Thyroid gland (tissue), 4 donors: ENCODE data around the gene HMOX1.

Source experiments
- POLR2A ChIP-seq, 2 donors: fragments of 450-650 bp; IDR thresholded peaks; one replicate each; pipeline ENCODE4 v1.6.1; 2017; ENCODE audit warnings: antibody characterized with exemption in 2 of 2, mild to moderate bottlenecking in 2 of 2, moderate library complexity in 1 of 2
- TF ChIP-seq, protein P1 (sequence below), 6 experiments: fragments of 200-600 bp in 3 of 6; fragments of 450-650 bp in 3 of 6; sonication (generic) in 3 of 6; IDR thresholded peaks; one replicate each; pipeline ENCODE4 v1.5.1; 2016 to 2019; ENCODE audit warnings: antibody characterized with exemption in 6 of 6, mild to moderate bottlenecking in 2 of 6, inconsistent platforms in 1 of 6, moderate library complexity in 1 of 6

DNA sequence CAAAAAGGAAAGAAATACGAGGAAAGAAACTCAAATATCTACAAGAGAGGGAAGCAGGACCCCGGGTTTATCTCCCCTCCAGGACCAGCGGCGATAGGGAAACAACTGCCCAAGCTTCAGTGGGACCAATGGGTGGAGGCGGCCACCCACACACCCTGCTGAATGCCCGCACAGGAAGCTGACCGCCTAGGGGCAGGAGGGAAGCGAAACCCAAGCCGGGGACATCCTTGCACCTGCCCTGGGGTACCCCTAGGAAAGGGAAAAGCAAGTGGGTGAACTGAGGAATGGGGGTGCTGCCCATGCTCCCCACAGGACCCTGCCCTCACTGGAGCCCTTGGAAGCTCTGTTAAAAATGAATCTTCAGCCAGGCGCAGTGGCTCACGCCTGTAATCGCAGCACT is 27.6 kb upstream of the HMOX1 start:
- TF ChIP-seq, protein P1, sequence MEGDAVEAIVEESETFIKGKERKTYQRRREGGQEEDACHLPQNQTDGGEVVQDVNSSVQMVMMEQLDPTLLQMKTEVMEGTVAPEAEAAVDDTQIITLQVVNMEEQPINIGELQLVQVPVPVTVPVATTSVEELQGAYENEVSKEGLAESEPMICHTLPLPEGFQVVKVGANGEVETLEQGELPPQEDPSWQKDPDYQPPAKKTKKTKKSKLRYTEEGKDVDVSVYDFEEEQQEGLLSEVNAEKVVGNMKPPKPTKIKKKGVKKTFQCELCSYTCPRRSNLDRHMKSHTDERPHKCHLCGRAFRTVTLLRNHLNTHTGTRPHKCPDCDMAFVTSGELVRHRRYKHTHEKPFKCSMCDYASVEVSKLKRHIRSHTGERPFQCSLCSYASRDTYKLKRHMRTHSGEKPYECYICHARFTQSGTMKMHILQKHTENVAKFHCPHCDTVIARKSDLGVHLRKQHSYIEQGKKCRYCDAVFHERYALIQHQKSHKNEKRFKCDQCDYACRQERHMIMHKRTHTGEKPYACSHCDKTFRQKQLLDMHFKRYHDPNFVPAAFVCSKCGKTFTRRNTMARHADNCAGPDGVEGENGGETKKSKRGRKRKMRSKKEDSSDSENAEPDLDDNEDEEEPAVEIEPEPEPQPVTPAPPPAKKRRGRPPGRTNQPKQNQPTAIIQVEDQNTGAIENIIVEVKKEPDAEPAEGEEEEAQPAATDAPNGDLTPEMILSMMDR (IDR thresholded peaks at IDR 0.05) = no peak
- TF ChIP-seq POLR2A (IDR thresholded peaks at IDR 0.05) = no peak
